GM21367 (cell line): ENCODE data around the gene ZNF608.

Experiments
- ATAC-seq: cut with Tn5 transposase; IDR thresholded peaks from one replicate; pipeline ENCODE4 v1.9.1; 2021; ENCODE audit not compliant: unreplicated experiment

The ZNF608 gene

GRCh38 chr5:124720593-124720992 is 25.8 kb downstream of the ZNF608 start:
- ATAC-seq = no peak

- ATAC-seq = no peak
Measured at GRCh38 chr5:124719113-124719967, 27.1 kb downstream of the ZNF608 start.

GRCh38 chr5:124718380-124718789 is 28.1 kb downstream of the ZNF608 start:
- no peak for ATAC-seq

- ATAC-seq = no peak
Measured at GRCh38 chr5:124716169-124716568, 30.3 kb downstream of the ZNF608 start.

GRCh38 chr5:124714910-124715309 is 31.5 kb downstream of the ZNF608 start:
- no peak for ATAC-seq

- ATAC-seq = no peak
Measured at GRCh38 chr5:124713595-124713994, 32.8 kb downstream of the ZNF608 start.

GRCh38 chr5:124712731-124713305 is 33.6 kb downstream of the ZNF608 start:
- ATAC-seq = no peak

GRCh38 chr5:124708086-124708485 is 38.4 kb downstream of the ZNF608 start:
- no peak for ATAC-seq

GRCh38 chr5:124707520-124707919 is 38.9 kb downstream of the ZNF608 start:
- ATAC-seq = peak; percentile 29

- ATAC-seq = no peak
Measured at GRCh38 chr5:124706729-124707361, 39.6 kb downstream of the ZNF608 start.

- no peak for ATAC-seq
Measured at GRCh38 chr5:124706051-124706450, 40.4 kb downstream of the ZNF608 start.

- no peak for ATAC-seq
Measured at GRCh38 chr5:124705577-124705976, 40.9 kb downstream of the ZNF608 start.

GRCh38 chr5:124704594-124705284 is 41.7 kb downstream of the ZNF608 start:
- ATAC-seq = peak; percentile 84

- ATAC-seq = no peak
Measured at GRCh38 chr5:124703995-124704394, 42.4 kb downstream of the ZNF608 start.

GRCh38 chr5:124702525-124702924 is 43.9 kb downstream of the ZNF608 start:
- ATAC-seq = peak; percentile 24

GRCh38 chr5:124701873-124702425 is 44.5 kb downstream of the ZNF608 start:
- ATAC-seq = no peak

- ATAC-seq = no peak
Measured at GRCh38 chr5:124701016-124701415, 45.4 kb downstream of the ZNF608 start.

GRCh38 chr5:124700333-124700732 is 46.1 kb downstream of the ZNF608 start:
- ATAC-seq = no peak

GRCh38 chr5:124698770-124699169 is 47.7 kb downstream of the ZNF608 start:
- no peak for ATAC-seq

- no peak for ATAC-seq
Measured at GRCh38 chr5:124697933-124698591, 48.4 kb downstream of the ZNF608 start.

- no peak for ATAC-seq
Measured at GRCh38 chr5:124697501-124697900, 48.9 kb downstream of the ZNF608 start.
